HCT116 (cell line): Measurements from ENCODE around the gene CCHCR1. TPM values are rescaled to one million over a fixed set of nuclear protein-coding genes. Genes with fewer than 3 reads are reported as not detected.

Source experiments
- ATAC-seq: fragments of 200-7000 bp; cut with Tn5 transposase; 2 replicates; pipeline ENCODE4 v1.9.1; 2020; ENCODE audit warnings: mild to moderate bottlenecking, moderate library complexity
- BruUV-seq: library from RNA; stranded (reverse); fragments of 400-500 nt; replicated peaks from 2 replicates; lab custom pipeline; 2021; lab: Mats Ljungman, UMichigan
- CTCF ChIA-PET: fragments of 300-600 bp; sonication (Branson Sonifier 250); formaldehyde crosslinking; loops from one replicate; lab custom pipeline; 2021; ENCODE audit warnings: antibody characterized with exemption; lab: Charles Lee
- POLR2A ChIA-PET: fragments of 300-600, 350-600 bp; sonication (Branson Sonifier 250); formaldehyde crosslinking; loops from one replicate; lab custom pipeline; 2021; ENCODE audit warnings: antibody characterized with exemption; lab: Charles Lee
- RAD21 ChIA-PET, 2 experiments: fragments of 300-600 bp; sonication (Branson Sonifier 250); formaldehyde crosslinking; loops; one replicate each; lab custom pipeline; 2023; ENCODE audit warnings: low total read pairs in 2 of 2; ENCODE audit not compliant: uncharacterized antibody in 2 of 2, unreplicated experiment in 2 of 2, low non-redundant PET in 1 of 2; lab: Charles Lee
- DNase-seq: peaks from one replicate; pipeline ENCODE4 v3.0.0-alpha.2; 2010; ENCODE audit warnings: low read depth, low spot score
- H2AFZ ChIP-seq: fragments of 200-600 bp; shearing (Covaris generic), sonication (generic); 2 replicates; pipeline ENCODE4 v1.6.1; 2017; ENCODE audit warnings: low read depth, mixed run types, mixed read lengths, antibody characterized with exemption, low read length; ENCODE audit not compliant: poor library complexity, severe bottlenecking
- H3K27ac ChIP-seq: 2 replicates; pipeline ENCODE4 v1.5.1; 2012; ENCODE audit warnings: low read depth, low read length
- H3K27me3 ChIP-seq: fragments of 200-600 bp; sonication (generic); 2 replicates; pipeline ENCODE4 v1.6.1; 2016; ENCODE audit warnings: mixed run types, low read length, mixed read lengths; ENCODE audit not compliant: insufficient read depth
- H3K36me3 ChIP-seq, 2 experiments: fragments of 200-500 bp in 1 of 2; fragments of 200-600 bp in 1 of 2; sonication (Bioruptor generic) in 1 of 2; sonication (generic) in 1 of 2; 2 replicates each; pipeline versions ENCODE4 v1.5.1 to v1.6.1; 2014 to 2016; ENCODE audit warnings: low read length in 2 of 2, inconsistent platforms in 1 of 2, mixed read lengths in 1 of 2, mixed run types in 1 of 2; ENCODE audit not compliant: insufficient read depth in 2 of 2, control insufficient read depth in 1 of 2
- H3K4me1 ChIP-seq, 2 experiments: fragments of 200-600 bp in 1 of 2; sonication (generic) in 1 of 2; 2 replicates each; pipeline versions ENCODE4 v1.5.1 to v1.6.1; 2012 to 2017; ENCODE audit warnings: low read length in 2 of 2, inconsistent platforms in 1 of 2, mild to moderate bottlenecking in 1 of 2, mixed read lengths in 1 of 2, mixed run types in 1 of 2, moderate library complexity in 1 of 2; ENCODE audit not compliant: insufficient read depth in 2 of 2, control insufficient read depth in 1 of 2
- H3K4me2 ChIP-seq: fragments of 200-600 bp; sonication (generic); 2 replicates; pipeline ENCODE4 v1.6.1; 2017; ENCODE audit warnings: mixed run types, low read length, mixed read lengths
- H3K4me3 ChIP-seq, 2 experiments: fragments of 200-600 bp in 1 of 2; sonication (generic) in 1 of 2; replicated peaks in 1 of 2; 2 replicates each; pipeline ENCODE4 v1.5.1; 2011 to 2016; ENCODE audit warnings: low read length in 2 of 2, control low read depth in 1 of 2, low read depth in 1 of 2, mild to moderate bottlenecking in 1 of 2, mixed read lengths in 1 of 2, mixed run types in 1 of 2
- H3K79me2 ChIP-seq: fragments of 200-600 bp; sonication (generic); 2 replicates; pipeline ENCODE4 v1.6.1; 2017; ENCODE audit warnings: mild to moderate bottlenecking, mixed run types, low read length, moderate library complexity, mixed read lengths; ENCODE audit not compliant: insufficient read depth
- H3K9ac ChIP-seq: fragments of 200-600 bp; sonication (generic); 2 replicates; pipeline ENCODE4 v1.6.1; 2016; ENCODE audit warnings: low read length, mixed read lengths
- H3K9me2 ChIP-seq: fragments of 200-600 bp; sonication (generic), shearing (Covaris generic); 2 replicates; pipeline ENCODE4 v1.6.1; 2017; ENCODE audit warnings: mixed run types, mild to moderate bottlenecking, moderate library complexity; ENCODE audit not compliant: insufficient read depth
- H3K9me3 ChIP-seq, 2 experiments: fragments of 200-500 bp in 1 of 2; fragments of 200-600 bp in 1 of 2; sonication (Bioruptor generic) in 1 of 2; sonication (generic) in 1 of 2; 2 replicates each; pipeline ENCODE4 v1.6.1; 2014 to 2017; ENCODE audit warnings: low read length in 2 of 2, mixed read lengths in 2 of 2, inconsistent platforms in 1 of 2, low read depth in 1 of 2, mild to moderate bottlenecking in 1 of 2, mixed run types in 1 of 2, moderate library complexity in 1 of 2; ENCODE audit not compliant: control insufficient read depth in 1 of 2, insufficient read depth in 1 of 2
- H4K20me1 ChIP-seq: fragments of 200-600 bp; sonication (generic), shearing (Covaris generic); 2 replicates; pipeline ENCODE4 v1.6.1; 2017; ENCODE audit warnings: mixed run types, mild to moderate bottlenecking, moderate library complexity; ENCODE audit not compliant: insufficient read depth
- CEBPB ChIP-seq: IDR thresholded peaks from 2 replicates; pipeline ENCODE4 v1.6.1; 2012; ENCODE audit warnings: low read depth
- ELF1 ChIP-seq: IDR thresholded peaks from 2 replicates; pipeline ENCODE4 v1.6.1; 2012; ENCODE audit warnings: low read depth, borderline replicate concordance
- EZH2 ChIP-seq: fragments of 200-600 bp; sonication (generic); IDR thresholded peaks from 2 replicates; pipeline ENCODE4 v1.6.1; 2017; ENCODE audit warnings: antibody characterized with exemption, mixed run types
- EZH2phosphoT487 ChIP-seq: fragments of 200-600 bp; IDR thresholded peaks from 2 replicates; pipeline ENCODE4 v1.6.1; 2018; ENCODE audit warnings: antibody characterized with exemption, borderline replicate concordance
- FOSL1 ChIP-seq: IDR thresholded peaks from 2 replicates; pipeline ENCODE4 v1.6.1; 2012; ENCODE audit warnings: low read depth
- JUND ChIP-seq: IDR thresholded peaks from 2 replicates; pipeline ENCODE4 v1.6.1; 2012
- POLR2A ChIP-seq: IDR thresholded peaks from 2 replicates; pipeline ENCODE4 v1.7.0; 2011; ENCODE audit warnings: borderline replicate concordance; ENCODE audit not compliant: insufficient read depth, insufficient read length; ENCODE audit errors: extremely low read depth
- POLR2AphosphoS5 ChIP-seq: IDR thresholded peaks from 2 replicates; pipeline ENCODE4 v1.6.1; 2011; ENCODE audit warnings: mild to moderate bottlenecking, low read depth, low read length, moderate library complexity
- RAD21 ChIP-seq: IDR thresholded peaks from 2 replicates; pipeline ENCODE4 v1.6.1; 2012; ENCODE audit warnings: low read depth, mild to moderate bottlenecking
- SIN3A ChIP-seq: IDR thresholded peaks from 2 replicates; pipeline ENCODE4 v1.6.1; 2012; ENCODE audit warnings: low read depth
- YY1 ChIP-seq: IDR thresholded peaks from 2 replicates; pipeline ENCODE4 v1.6.1; 2011; ENCODE audit warnings: low read length, low read depth, moderate library complexity, mild to moderate bottlenecking; ENCODE audit not compliant: insufficient replicate concordance; ENCODE audit errors: extremely low read depth
- ZFX ChIP-seq: fragments of 450-650 bp; IDR thresholded peaks from 2 replicates; pipeline ENCODE4 v1.6.1; 2017
- ZNF274 ChIP-seq: fragments of 200-500 bp; sonication (Bioruptor generic); IDR thresholded peaks from 2 replicates; pipeline ENCODE4 v1.6.1; 2014; ENCODE audit warnings: mild to moderate bottlenecking, low read depth, low read length, inconsistent platforms
- intact Hi-C: fragments of 100-400 bp; cut with micrococcal nuclease; formaldehyde crosslinking; loops from 2 replicates; pipeline ENCODE4 v1.10.0; 2022
- total RNA-seq: library from RNA; stranded (reverse); gene quantifications from one replicate; pipeline ENCODE4 v1.2.1, GENCODE V29; 2021; ENCODE audit not compliant: unreplicated experiment
- TF ChIP-seq, protein P1 (sequence below): IDR thresholded peaks from 2 replicates; pipeline ENCODE4 v1.6.1; 2012; ENCODE audit warnings: low read depth
- TF ChIP-seq, protein P2 (sequence below): IDR thresholded peaks from 2 replicates; pipeline ENCODE4 v1.6.1; 2011; ENCODE audit warnings: mild to moderate bottlenecking, low read length, moderate library complexity; ENCODE audit not compliant: insufficient replicate concordance; ENCODE audit errors: extremely low read depth
- TF ChIP-seq, protein P3 (sequence below): IDR thresholded peaks from 2 replicates; pipeline ENCODE4 v1.6.1; 2012
- TF ChIP-seq, protein P4 (sequence below), 3 experiments: fragments of 200-600 bp in 1 of 3; sonication (generic) in 1 of 3; IDR thresholded peaks in 2 of 3; conservative IDR thresholded peaks in 1 of 3; 2 replicates each; pipeline ENCODE4 v1.5.1; 2012 to 2017; ENCODE audit warnings: low read depth in 2 of 3, low read length in 2 of 3, antibody characterized with exemption in 1 of 3, borderline replicate concordance in 1 of 3, control low read depth in 1 of 3, mild to moderate bottlenecking in 1 of 3, mixed read lengths in 1 of 3, mixed run types in 1 of 3, moderate library complexity in 1 of 3; ENCODE audit not compliant: insufficient read depth in 1 of 3
- TF ChIP-seq, protein P5 (sequence below): IDR thresholded peaks from 2 replicates; pipeline ENCODE4 v1.6.1; 2012

Gene CCHCR1
- total RNA-seq, 1 experiment from 2014 or later = 40.7 TPM

DNA sequence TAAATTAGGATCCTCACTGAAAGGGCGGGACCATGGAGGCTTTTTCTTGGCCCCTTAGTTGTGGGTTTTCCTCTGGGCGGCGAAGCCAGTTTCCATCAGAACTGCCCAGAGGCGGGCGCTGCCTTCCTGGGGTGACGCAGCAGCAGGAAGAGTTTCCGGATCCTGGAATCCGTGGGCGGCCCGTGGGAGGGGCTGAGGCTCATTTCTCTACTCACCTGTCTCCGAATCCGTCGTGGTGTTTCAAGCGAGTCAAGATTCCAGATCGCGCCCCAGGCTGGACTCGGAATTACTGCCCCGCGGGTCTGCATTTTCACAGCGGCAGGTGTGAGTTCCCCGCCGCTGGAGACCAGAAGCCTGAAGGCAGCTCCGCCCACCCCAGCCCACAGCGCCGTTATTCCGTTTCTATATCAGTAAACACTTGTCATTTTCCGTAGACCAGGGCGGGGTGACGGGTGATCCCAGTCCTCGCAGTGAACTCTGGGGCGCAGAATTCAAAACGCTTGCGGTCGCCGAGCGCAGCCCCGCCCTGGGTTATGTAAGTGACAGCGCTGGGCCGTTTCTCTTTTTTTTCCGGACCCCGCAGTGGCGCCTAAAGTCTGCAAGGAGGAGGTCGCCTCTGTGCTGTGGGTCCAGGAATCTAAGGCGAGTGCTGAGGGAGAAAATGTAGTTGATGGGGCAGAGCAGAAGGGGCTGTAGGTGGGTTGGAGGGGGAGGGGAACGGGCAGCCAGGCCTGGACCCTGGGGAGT, 40.1 kb upstream of the CCHCR1 start:
- Histone ChIP-seq H3K9ac (peak overlapping the region; percentile 76), H3K9me3 (no peaks in the 10 kb centered on the region), H4K20me1 (no peaks in the 10 kb centered on the region), H3K27ac (peak overlapping the region; percentile 95), H3K27me3 (no peaks in the 10 kb centered on the region), H3K4me3 (peak overlapping the region; percentile 79 to 88), H3K9me2 (no peaks in the 10 kb centered on the region), H3K4me2 (peak overlapping the region; percentile 87), H3K4me1 (peaks cover 12 to 30% of the 10 kb centered on the region in 2 experiments), H2AFZ (peak overlapping the region; percentile 61), H3K79me2 (peaks cover 17% of the 10 kb centered on the region), H3K36me3 (no peaks in the 10 kb centered on the region)
- RAD21 ChIA-PET = interaction anchor here (1.9 to 3.3 kb wide), 2 partner anchors 168 to 169 kb away, joined by 12 to 13 read pairs; no protein-coding TSS in a partner anchor
- DNase-seq (peak; percentile 66), ATAC-seq (peak; percentile 81)
- CTCF ChIA-PET = interaction anchor here (1.0 to 4.9 kb wide), 6 partner anchors 13 to 245 kb away, joined by 3 to 61 read pairs (median 4); no protein-coding TSS in a partner anchor
- intact Hi-C loops = loop anchor here (1.0 kb wide), 1 partner anchor 170 kb away; no protein-coding TSS in a partner anchor
- POLR2A ChIA-PET = interaction anchor here (1.0 to 2.7 kb wide), 7 partner anchors 48 to 383 kb away, joined by 3 to 16 read pairs (median 5); no protein-coding TSS in a partner anchor
- TSS peak; percentile 81 for BruUV-seq
- TF ChIP-seq FOSL1 (no peak; the same call in 1 of the 2 replicates), CEBPB (peak; percentile 17; the same call in 1 of the 2 replicates), POLR2A (peak; percentile 38), POLR2AphosphoS5 (peak; percentile 61), EZH2phosphoT487 (no peak), RAD21 (0 out of 2 replicates have a peak, but pooled peaks have one; percentile 5), ZFX (no peak), SIN3A (peak; percentile 76), ELF1 (no peak; the same call in 1 of the 2 replicates), JUND (no peak), ZNF274 (no peak), YY1 (peak; percentile 42), EZH2 (no peak)
- TF ChIP-seq, protein P1, sequence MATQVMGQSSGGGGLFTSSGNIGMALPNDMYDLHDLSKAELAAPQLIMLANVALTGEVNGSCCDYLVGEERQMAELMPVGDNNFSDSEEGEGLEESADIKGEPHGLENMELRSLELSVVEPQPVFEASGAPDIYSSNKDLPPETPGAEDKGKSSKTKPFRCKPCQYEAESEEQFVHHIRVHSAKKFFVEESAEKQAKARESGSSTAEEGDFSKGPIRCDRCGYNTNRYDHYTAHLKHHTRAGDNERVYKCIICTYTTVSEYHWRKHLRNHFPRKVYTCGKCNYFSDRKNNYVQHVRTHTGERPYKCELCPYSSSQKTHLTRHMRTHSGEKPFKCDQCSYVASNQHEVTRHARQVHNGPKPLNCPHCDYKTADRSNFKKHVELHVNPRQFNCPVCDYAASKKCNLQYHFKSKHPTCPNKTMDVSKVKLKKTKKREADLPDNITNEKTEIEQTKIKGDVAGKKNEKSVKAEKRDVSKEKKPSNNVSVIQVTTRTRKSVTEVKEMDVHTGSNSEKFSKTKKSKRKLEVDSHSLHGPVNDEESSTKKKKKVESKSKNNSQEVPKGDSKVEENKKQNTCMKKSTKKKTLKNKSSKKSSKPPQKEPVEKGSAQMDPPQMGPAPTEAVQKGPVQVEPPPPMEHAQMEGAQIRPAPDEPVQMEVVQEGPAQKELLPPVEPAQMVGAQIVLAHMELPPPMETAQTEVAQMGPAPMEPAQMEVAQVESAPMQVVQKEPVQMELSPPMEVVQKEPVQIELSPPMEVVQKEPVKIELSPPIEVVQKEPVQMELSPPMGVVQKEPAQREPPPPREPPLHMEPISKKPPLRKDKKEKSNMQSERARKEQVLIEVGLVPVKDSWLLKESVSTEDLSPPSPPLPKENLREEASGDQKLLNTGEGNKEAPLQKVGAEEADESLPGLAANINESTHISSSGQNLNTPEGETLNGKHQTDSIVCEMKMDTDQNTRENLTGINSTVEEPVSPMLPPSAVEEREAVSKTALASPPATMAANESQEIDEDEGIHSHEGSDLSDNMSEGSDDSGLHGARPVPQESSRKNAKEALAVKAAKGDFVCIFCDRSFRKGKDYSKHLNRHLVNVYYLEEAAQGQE = no peak
- TF ChIP-seq, protein P2, sequence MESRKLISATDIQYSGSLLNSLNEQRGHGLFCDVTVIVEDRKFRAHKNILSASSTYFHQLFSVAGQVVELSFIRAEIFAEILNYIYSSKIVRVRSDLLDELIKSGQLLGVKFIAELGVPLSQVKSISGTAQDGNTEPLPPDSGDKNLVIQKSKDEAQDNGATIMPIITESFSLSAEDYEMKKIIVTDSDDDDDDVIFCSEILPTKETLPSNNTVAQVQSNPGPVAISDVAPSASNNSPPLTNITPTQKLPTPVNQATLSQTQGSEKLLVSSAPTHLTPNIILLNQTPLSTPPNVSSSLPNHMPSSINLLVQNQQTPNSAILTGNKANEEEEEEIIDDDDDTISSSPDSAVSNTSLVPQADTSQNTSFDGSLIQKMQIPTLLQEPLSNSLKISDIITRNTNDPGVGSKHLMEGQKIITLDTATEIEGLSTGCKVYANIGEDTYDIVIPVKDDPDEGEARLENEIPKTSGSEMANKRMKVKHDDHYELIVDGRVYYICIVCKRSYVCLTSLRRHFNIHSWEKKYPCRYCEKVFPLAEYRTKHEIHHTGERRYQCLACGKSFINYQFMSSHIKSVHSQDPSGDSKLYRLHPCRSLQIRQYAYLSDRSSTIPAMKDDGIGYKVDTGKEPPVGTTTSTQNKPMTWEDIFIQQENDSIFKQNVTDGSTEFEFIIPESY = no peak
- TF ChIP-seq, protein P3, sequence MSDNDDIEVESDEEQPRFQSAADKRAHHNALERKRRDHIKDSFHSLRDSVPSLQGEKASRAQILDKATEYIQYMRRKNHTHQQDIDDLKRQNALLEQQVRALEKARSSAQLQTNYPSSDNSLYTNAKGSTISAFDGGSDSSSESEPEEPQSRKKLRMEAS = no peak; the same call in 1 of the 2 replicates
- TF ChIP-seq, protein P4, sequence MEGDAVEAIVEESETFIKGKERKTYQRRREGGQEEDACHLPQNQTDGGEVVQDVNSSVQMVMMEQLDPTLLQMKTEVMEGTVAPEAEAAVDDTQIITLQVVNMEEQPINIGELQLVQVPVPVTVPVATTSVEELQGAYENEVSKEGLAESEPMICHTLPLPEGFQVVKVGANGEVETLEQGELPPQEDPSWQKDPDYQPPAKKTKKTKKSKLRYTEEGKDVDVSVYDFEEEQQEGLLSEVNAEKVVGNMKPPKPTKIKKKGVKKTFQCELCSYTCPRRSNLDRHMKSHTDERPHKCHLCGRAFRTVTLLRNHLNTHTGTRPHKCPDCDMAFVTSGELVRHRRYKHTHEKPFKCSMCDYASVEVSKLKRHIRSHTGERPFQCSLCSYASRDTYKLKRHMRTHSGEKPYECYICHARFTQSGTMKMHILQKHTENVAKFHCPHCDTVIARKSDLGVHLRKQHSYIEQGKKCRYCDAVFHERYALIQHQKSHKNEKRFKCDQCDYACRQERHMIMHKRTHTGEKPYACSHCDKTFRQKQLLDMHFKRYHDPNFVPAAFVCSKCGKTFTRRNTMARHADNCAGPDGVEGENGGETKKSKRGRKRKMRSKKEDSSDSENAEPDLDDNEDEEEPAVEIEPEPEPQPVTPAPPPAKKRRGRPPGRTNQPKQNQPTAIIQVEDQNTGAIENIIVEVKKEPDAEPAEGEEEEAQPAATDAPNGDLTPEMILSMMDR (IDR thresholded peaks at IDR 0.05 in 2 of 3, conservative IDR thresholded peaks at IDR 0.05 in 1 of 3; ENCODE audit: borderline replicate concordance in 1 of 3, insufficient read depth in 1 of 3, low read depth in 2 of 3, low read length in 2 of 3) = no peak
- TF ChIP-seq, protein P5, sequence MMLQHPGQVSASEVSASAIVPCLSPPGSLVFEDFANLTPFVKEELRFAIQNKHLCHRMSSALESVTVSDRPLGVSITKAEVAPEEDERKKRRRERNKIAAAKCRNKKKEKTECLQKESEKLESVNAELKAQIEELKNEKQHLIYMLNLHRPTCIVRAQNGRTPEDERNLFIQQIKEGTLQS = no peak
